DOHH2 (cell line): ENCODE measurements around the gene EPHA4.
A peak's percentile ranks its signal among the peaks of the same experiment; 100 is the strongest.

Experiments used
- H3F3A ChIP-seq: fragments of 200-600 bp; sonication (generic), shearing (Covaris generic); 2 replicates; pipeline ENCODE4 v1.6.0; 2016; ENCODE audit warnings: antibody characterized with exemption, mild to moderate bottlenecking; ENCODE audit not compliant: control insufficient read depth, insufficient read depth
- H3K27ac ChIP-seq: fragments of 200-600 bp; sonication (generic); 2 replicates; pipeline ENCODE4 v1.5.1; 2014; ENCODE audit warnings: low read depth, mild to moderate bottlenecking, low read length, moderate library complexity
- H3K27me3 ChIP-seq: fragments of 200-600 bp; sonication (generic); 2 replicates; pipeline ENCODE4 v1.6.1; 2014; ENCODE audit warnings: mild to moderate bottlenecking, low read length, mixed read lengths; ENCODE audit not compliant: control insufficient read depth
- H3K36me3 ChIP-seq: fragments of 200-600 bp; sonication (generic); 2 replicates; pipeline ENCODE4 v1.6.1; 2014; ENCODE audit warnings: mild to moderate bottlenecking, low read length, moderate library complexity, mixed read lengths; ENCODE audit not compliant: control insufficient read depth
- H3K4me1 ChIP-seq: fragments of 200-600 bp; sonication (generic); 2 replicates; pipeline ENCODE4 v1.6.1; 2014; ENCODE audit warnings: mild to moderate bottlenecking, low read length, mixed read lengths; ENCODE audit not compliant: control insufficient read depth
- H3K4me2 ChIP-seq: fragments of 200-600 bp; sonication (generic); 2 replicates; pipeline ENCODE4 v1.6.0; 2014; ENCODE audit warnings: mild to moderate bottlenecking, low read length, moderate library complexity
- H3K4me3 ChIP-seq: fragments of 200-600 bp; sonication (generic); 2 replicates; pipeline ENCODE4 v1.5.1; 2014; ENCODE audit warnings: mild to moderate bottlenecking, low read length, mixed read lengths
- H3K79me2 ChIP-seq: fragments of 200-600 bp; sonication (generic); 2 replicates; pipeline ENCODE4 v1.6.1; 2014; ENCODE audit warnings: mild to moderate bottlenecking, low read length, mixed read lengths; ENCODE audit not compliant: control insufficient read depth
- H3K9me2 ChIP-seq: fragments of 200-600 bp; sonication (generic); replicated peaks from 2 replicates; pipeline ENCODE4 v1.6.1; 2014; ENCODE audit warnings: mild to moderate bottlenecking, low read length, mixed read lengths; ENCODE audit not compliant: control insufficient read depth
- H3K9me3 ChIP-seq: fragments of 200-600 bp; sonication (generic); 2 replicates; pipeline ENCODE4 v1.6.1; 2014; ENCODE audit warnings: antibody characterized with exemption, low read length, mixed read lengths; ENCODE audit not compliant: control insufficient read depth, insufficient read depth
- H4K20me1 ChIP-seq: fragments of 200-600 bp; sonication (generic); 2 replicates; pipeline ENCODE4 v1.6.0; 2014; ENCODE audit warnings: low read depth, mild to moderate bottlenecking, antibody characterized with exemption, low read length, moderate library complexity; ENCODE audit not compliant: control insufficient read depth, insufficient read depth
- EZH2phosphoT487 ChIP-seq: fragments of 200-600 bp; sonication (generic); IDR thresholded peaks from 2 replicates; pipeline ENCODE4 v1.6.1; 2017; ENCODE audit warnings: borderline replicate concordance, mild to moderate bottlenecking, antibody characterized with exemption, low read length, moderate library complexity, mixed read lengths
- TF ChIP-seq, protein P1 (sequence below): fragments of 200-600 bp; sonication (generic); IDR thresholded peaks from one replicate; pipeline ENCODE4 v1.5.1; 2014; ENCODE audit warnings: antibody characterized with exemption, mild to moderate bottlenecking, low read depth, low read length; ENCODE audit not compliant: poor library complexity, severe bottlenecking

The EPHA4 gene

DNA sequence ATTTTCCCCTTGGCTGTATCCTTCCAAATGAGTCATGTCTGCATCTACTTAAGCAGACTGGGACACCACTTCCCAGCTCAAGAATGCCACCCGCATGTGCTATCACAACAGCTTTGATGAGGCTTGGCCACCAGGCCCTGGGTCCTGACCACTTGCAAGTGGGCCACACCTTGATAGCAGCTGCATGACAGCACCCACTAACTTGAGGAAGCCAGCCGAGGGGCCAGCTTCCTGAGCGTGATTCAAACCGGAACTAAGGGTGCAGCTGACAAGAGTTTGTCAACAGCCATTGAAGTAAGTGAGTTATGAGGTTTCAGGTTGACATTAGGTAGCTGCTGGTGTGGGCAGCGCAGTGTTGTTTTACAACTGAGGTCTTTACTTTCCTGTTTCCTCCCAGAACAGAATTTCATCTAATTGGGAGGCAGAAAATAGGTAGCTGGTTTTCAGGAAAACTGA is 54.4 kb downstream of the EPHA4 start:
- peak overlapping the region; percentile 44 for H3K4me2 ChIP-seq
- no peaks in the 10 kb centered on the region for H3K9me2 ChIP-seq
- no peaks in the 10 kb centered on the region for H3K9me3 ChIP-seq
- TF ChIP-seq, protein P1, sequence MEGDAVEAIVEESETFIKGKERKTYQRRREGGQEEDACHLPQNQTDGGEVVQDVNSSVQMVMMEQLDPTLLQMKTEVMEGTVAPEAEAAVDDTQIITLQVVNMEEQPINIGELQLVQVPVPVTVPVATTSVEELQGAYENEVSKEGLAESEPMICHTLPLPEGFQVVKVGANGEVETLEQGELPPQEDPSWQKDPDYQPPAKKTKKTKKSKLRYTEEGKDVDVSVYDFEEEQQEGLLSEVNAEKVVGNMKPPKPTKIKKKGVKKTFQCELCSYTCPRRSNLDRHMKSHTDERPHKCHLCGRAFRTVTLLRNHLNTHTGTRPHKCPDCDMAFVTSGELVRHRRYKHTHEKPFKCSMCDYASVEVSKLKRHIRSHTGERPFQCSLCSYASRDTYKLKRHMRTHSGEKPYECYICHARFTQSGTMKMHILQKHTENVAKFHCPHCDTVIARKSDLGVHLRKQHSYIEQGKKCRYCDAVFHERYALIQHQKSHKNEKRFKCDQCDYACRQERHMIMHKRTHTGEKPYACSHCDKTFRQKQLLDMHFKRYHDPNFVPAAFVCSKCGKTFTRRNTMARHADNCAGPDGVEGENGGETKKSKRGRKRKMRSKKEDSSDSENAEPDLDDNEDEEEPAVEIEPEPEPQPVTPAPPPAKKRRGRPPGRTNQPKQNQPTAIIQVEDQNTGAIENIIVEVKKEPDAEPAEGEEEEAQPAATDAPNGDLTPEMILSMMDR = no peak
- TF ChIP-seq EZH2phosphoT487 = no peak
- no peaks in the 10 kb centered on the region for H4K20me1 ChIP-seq
- H3K27me3 ChIP-seq = no peaks in the 10 kb centered on the region
- H3K36me3 ChIP-seq = no peaks in the 10 kb centered on the region
- H3K4me1 ChIP-seq = peaks cover 28% of the 10 kb centered on the region
- peak overlapping the region; percentile 30 for H3K4me3 ChIP-seq
- no peaks in the 10 kb centered on the region for H3F3A ChIP-seq
- H3K79me2 ChIP-seq = no peaks in the 10 kb centered on the region
- H3K27ac ChIP-seq = 0 out of 2 replicates have a peak overlapping the region, but pooled peaks have one; percentile 18

DNA sequence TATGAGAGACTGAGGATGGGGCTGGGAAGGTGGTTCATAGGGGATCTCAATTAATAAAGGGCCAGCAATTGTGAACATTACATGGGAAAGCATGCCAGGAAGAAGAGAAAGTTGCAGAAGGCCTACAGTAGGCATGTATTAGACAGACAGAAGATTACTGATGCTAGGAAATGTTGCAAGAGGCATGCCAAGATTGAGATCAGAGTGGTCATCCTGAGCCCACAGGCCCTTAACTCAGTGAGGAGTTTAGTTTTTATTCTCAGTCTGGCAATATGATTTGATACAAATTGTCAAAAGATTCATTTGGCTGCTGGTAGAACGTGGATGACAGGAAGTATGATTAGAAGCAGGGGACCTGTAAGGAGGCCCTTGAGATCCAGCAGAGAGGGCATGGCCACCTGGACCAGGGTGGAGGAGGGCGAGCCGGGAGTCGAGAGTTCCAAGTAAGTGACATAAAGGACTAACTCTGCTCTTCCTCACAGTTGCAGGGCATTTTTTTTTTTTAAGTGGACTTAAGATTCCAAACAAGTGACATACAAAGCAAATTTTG is 54.9 kb downstream of the EPHA4 start:
- Histone ChIP-seq H3K27me3 (no peaks in the 10 kb centered on the region), H3K4me2 (peak overlapping the region; percentile 44), H3K9me2 (no peaks in the 10 kb centered on the region), H3F3A (no peaks in the 10 kb centered on the region), H3K4me1 (peaks cover 28% of the 10 kb centered on the region), H3K4me3 (peak overlapping the region; percentile 30), H3K27ac (no peak overlapping the region), H4K20me1 (no peaks in the 10 kb centered on the region), H3K36me3 (no peaks in the 10 kb centered on the region), H3K9me3 (no peaks in the 10 kb centered on the region), H3K79me2 (no peaks in the 10 kb centered on the region)
- TF ChIP-seq, protein P1 = no peak
- no peak for TF ChIP-seq EZH2phosphoT487

DNA sequence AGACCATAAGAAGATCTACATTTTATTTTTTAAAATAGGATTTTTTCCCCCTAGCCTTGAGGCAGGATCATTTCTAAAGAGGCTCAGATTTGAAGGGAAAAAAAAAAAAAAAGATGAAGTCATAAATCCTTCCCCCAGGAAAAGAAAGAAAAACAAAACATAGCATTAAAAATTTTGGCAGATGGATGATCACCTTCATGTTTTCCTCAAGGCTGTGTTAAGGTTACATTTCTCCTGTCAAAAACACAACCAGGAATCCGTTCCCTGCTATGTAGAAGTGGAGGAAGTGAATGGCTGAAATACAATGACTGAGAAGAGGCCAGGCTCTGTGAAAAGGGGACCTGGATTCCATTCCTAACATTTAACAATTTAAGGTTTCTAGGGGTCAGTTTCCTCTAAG is 56.2 kb downstream of the EPHA4 start:
- no peak overlapping the region for H3K4me3 ChIP-seq
- no peaks in the 10 kb centered on the region for H3K36me3 ChIP-seq
- no peak overlapping the region for H3K4me2 ChIP-seq
- no peaks in the 10 kb centered on the region for H4K20me1 ChIP-seq
- H3K9me2 ChIP-seq = no peaks in the 10 kb centered on the region
- no peaks in the 10 kb centered on the region for H3K27me3 ChIP-seq
- TF ChIP-seq EZH2phosphoT487 = no peak
- TF ChIP-seq, protein P1 = no peak
- peaks cover 3% of the 10 kb centered on the region; the same call in 1 of the 2 replicates for H3K9me3 ChIP-seq
- H3K79me2 ChIP-seq = no peaks in the 10 kb centered on the region
- no peak overlapping the region for H3K27ac ChIP-seq
- no peaks in the 10 kb centered on the region for H3F3A ChIP-seq
- peaks cover 35% of the 10 kb centered on the region for H3K4me1 ChIP-seq
